ENCODE data around the gene BCL2L2. TPM values are rescaled to one million over a fixed set of nuclear protein-coding genes. Genes with fewer than 3 reads are reported as not detected.

The BCL2L2 gene
- total and polyA plus RNA-seq, 2 donors (not counting 1 experiment from before 2014, with no cell fraction given) = 24.7 to 25.4 TPM

DNA sequence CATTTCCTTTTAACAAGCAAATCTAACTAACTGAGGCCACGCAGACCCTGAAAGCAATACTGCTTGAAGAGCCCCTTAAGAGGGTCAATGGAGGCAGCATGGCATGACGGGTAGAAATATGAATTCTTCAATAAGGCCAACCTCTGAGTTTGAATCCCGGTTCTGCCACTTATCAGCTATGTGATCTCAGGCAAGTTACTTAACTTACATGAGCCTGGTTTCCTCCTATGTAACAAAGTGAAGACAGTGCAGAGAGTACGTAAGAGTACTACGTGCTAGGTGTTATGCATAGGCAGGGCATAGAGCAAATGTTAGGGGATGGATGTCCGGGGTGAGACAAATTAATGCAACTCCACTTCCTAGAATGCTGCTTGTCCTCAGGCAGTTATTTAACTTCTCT, 25.4 kb upstream of the BCL2L2 start:
- no peaks in the 10 kb centered on the region for H3K9me3 ChIP-seq (ENCODE audit: control insufficient read depth, insufficient read depth, low read depth, low read length)
- no peak overlapping the region for H2AFZ ChIP-seq (ENCODE audit: low read length)
- no peak for DNase-seq (ENCODE audit: low read depth in 2 of 2)
- no peak overlapping the region for H3K4me2 ChIP-seq (ENCODE audit: extremely low read depth, insufficient read depth, low read length)
- H3K4me3 ChIP-seq (replicated peaks in 1 of 4; ENCODE audit: control extremely low read depth in 1 of 4, insufficient read depth in 1 of 4, low read depth in 3 of 4, low read length in 4 of 4) = no peak overlapping the region
- no peaks in the 10 kb centered on the region for H4K20me1 ChIP-seq (ENCODE audit: control insufficient read depth, extremely low read depth, insufficient read depth, low read length)
- no peaks in the 10 kb centered on the region for H3K36me3 ChIP-seq (ENCODE audit: control insufficient read depth, insufficient read depth, low read length)
- H3K4me1 ChIP-seq (ENCODE audit: control insufficient read depth, extremely low read depth, insufficient read depth, low read length) = no peaks in the 10 kb centered on the region
- no peak overlapping the region for H3K9ac ChIP-seq (ENCODE audit: insufficient read depth, low read length)
- H3K79me2 ChIP-seq (ENCODE audit: control insufficient read depth, insufficient read depth, low read length) = no peaks in the 10 kb centered on the region
- TF ChIP-seq CTCF (conservative IDR thresholded peaks at IDR 0.05 in 1 of 2, IDR thresholded peaks at IDR 0.05 in 1 of 2; ENCODE audit: low read depth in 1 of 2, low read length in 2 of 2) = no peak
- no peak for TF ChIP-seq EZH2 (IDR thresholded peaks at IDR 0.05; ENCODE audit: low read length, missing control alignments)
- H3K27me3 ChIP-seq (ENCODE audit: control insufficient read depth, insufficient read depth, low read length) = no peaks in the 10 kb centered on the region
- H3K27ac ChIP-seq (ENCODE audit: insufficient read depth, low read length) = no peak overlapping the region

DNA sequence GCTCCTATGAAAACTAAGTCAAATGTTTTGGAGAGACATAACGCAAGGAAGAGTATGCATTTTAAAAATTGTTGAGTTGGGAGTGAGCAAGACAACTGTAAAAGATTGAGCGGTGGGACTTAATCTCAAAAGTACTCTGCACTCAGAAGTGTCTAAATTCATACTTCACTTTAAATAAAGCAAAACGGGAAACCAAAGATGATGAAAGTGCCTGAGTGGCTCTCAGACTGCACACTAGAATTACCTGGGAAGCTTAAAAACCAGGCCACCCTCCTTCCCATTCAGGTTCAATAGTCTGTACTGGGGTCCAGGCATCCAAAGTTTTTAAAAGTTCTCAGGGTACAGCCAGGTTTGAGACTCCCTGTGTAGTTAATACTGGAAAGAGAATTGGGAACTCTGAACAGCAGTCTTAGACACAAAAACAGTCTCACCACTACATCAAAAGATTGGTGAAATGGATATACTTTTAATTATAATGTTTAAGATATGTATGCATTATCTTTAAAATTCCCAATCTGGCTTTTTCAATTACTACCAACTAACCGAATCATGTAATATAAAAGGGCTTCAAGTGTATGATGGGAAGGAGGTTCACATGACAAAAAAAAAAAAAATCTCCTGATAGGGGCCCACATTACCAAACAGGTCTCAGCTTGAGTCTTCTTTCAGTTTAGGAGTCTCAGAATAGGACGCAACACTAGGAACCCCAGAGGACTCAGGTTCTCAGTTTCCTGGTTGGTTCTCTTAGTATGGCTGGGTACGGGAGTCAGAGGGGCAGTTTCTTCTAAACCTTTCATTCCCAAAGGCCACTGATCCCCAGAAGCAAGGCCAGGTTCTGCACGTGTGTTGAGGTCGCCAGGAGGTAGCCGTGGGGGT, 21.7 kb upstream of the BCL2L2 start:
- Histone ChIP-seq H3K27ac (ENCODE audit: insufficient read depth, low read length) (peak overlapping the region; percentile 58), H4K20me1 (ENCODE audit: control insufficient read depth, extremely low read depth, insufficient read depth, low read length) (no peaks in the 10 kb centered on the region), H3K27me3 (ENCODE audit: control insufficient read depth, insufficient read depth, low read length) (no peaks in the 10 kb centered on the region), H3K4me2 (ENCODE audit: extremely low read depth, insufficient read depth, low read length) (peak overlapping the region; percentile 86), H3K4me3 (replicated peaks in 1 of 4; ENCODE audit: control extremely low read depth in 1 of 4, insufficient read depth in 1 of 4, low read depth in 3 of 4, low read length in 4 of 4) (peak overlapping the region; percentile 84 to 92 (median 90)), H3K36me3 (ENCODE audit: control insufficient read depth, insufficient read depth, low read length) (no peaks in the 10 kb centered on the region), H3K4me1 (ENCODE audit: control insufficient read depth, extremely low read depth, insufficient read depth, low read length) (peaks cover 3% of the 10 kb centered on the region), H3K79me2 (ENCODE audit: control insufficient read depth, insufficient read depth, low read length) (no peaks in the 10 kb centered on the region), H2AFZ (ENCODE audit: low read length) (peak overlapping the region; percentile 66), H3K9ac (ENCODE audit: insufficient read depth, low read length) (peak overlapping the region; percentile 71), H3K9me3 (ENCODE audit: control insufficient read depth, insufficient read depth, low read depth, low read length) (no peaks in the 10 kb centered on the region)
- peak in 1 of 2 donors; percentile 6 for DNase-seq (ENCODE audit: low read depth in 2 of 2)
- TF ChIP-seq EZH2 (IDR thresholded peaks at IDR 0.05; ENCODE audit: low read length, missing control alignments) (no peak), CTCF (conservative IDR thresholded peaks at IDR 0.05 in 1 of 2, IDR thresholded peaks at IDR 0.05 in 1 of 2; ENCODE audit: low read depth in 1 of 2, low read length in 2 of 2) (no peak)

DNA sequence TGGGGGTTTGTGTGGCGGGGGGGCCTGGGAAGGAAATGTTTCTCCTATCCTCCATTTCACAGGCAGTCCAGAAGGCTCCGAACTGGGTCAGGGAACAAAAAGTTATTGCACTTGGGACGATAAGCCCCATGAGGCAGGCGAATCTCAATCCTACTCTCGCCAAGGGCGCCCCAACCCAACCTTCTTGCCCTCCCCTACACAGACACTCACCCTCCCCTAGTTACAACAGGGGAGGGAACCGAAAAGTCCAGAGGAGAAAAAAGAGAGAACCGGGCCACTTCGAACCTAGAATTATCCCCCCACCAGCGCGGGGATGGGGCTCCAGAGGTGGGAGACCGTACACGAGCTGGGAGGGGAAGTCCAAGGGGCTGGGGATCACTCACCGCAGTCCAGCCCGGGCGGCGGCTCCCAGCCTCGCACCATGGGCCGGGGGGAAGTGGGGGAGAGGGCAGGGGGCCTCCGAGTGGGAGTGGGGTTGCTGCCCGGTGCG, 21.1 kb upstream of the BCL2L2 start:
- H4K20me1 ChIP-seq (ENCODE audit: control insufficient read depth, extremely low read depth, insufficient read depth, low read length) = no peaks in the 10 kb centered on the region
- H3K79me2 ChIP-seq (ENCODE audit: control insufficient read depth, insufficient read depth, low read length) = no peaks in the 10 kb centered on the region
- no peak for TF ChIP-seq CTCF (conservative IDR thresholded peaks at IDR 0.05 in 1 of 2, IDR thresholded peaks at IDR 0.05 in 1 of 2; ENCODE audit: low read depth in 1 of 2, low read length in 2 of 2)
- no peak for TF ChIP-seq EZH2 (IDR thresholded peaks at IDR 0.05; ENCODE audit: low read length, missing control alignments)
- H3K9ac ChIP-seq (ENCODE audit: insufficient read depth, low read length) = peak overlapping the region; percentile 71
- no peaks in the 10 kb centered on the region for H3K36me3 ChIP-seq (ENCODE audit: control insufficient read depth, insufficient read depth, low read length)
- H3K4me3 ChIP-seq (replicated peaks in 1 of 4; ENCODE audit: control extremely low read depth in 1 of 4, insufficient read depth in 1 of 4, low read depth in 3 of 4, low read length in 4 of 4) = peak overlapping the region; percentile 84 to 92 (median 90)
- no peaks in the 10 kb centered on the region for H3K9me3 ChIP-seq (ENCODE audit: control insufficient read depth, insufficient read depth, low read depth, low read length)
- no peak for DNase-seq (ENCODE audit: low read depth in 2 of 2)
- H3K4me1 ChIP-seq (ENCODE audit: control insufficient read depth, extremely low read depth, insufficient read depth, low read length) = peaks cover 3% of the 10 kb centered on the region
- H3K4me2 ChIP-seq (ENCODE audit: extremely low read depth, insufficient read depth, low read length) = peak overlapping the region; percentile 86
- H3K27ac ChIP-seq (ENCODE audit: insufficient read depth, low read length) = peak overlapping the region; percentile 58
- H3K27me3 ChIP-seq (ENCODE audit: control insufficient read depth, insufficient read depth, low read length) = no peaks in the 10 kb centered on the region
- H2AFZ ChIP-seq (ENCODE audit: low read length) = peak overlapping the region; percentile 66
